ENCODE results near the gene ADGRE2.
"Not testable (repeated sequence)": the region's sequence is repeated elsewhere in the genome, so short reads cannot be mapped to it uniquely, and the experiment has no call there.

- not testable (repeated sequence) for TF ChIP-seq RNF2 (IDR thresholded peaks at IDR 0.05; ENCODE audit: borderline replicate concordance, low read depth); FOXS1 (CRISPR knock-in tag; IDR thresholded peaks at IDR 0.05); NR3C1 (IDR thresholded peaks at IDR 0.05); MAX (IDR thresholded peaks at IDR 0.05); CTCF (IDR thresholded peaks at IDR 0.05)
These were observed 5.1 kb upstream of the ADGRE2 start for GRCh38 chr19:14783410-14783998.
